DMS79 (cell line): Measurements from ENCODE around the gene EPHA4.
"Not testable (repeated sequence)": the region's sequence is repeated elsewhere in the genome, so short reads cannot be mapped to it uniquely, and the experiment has no call there.

Experiments
- DNase-seq: peaks from one replicate; lab custom pipeline; 2025; lab: John Stamatoyannopoulos, UW

Gene EPHA4

GRCh38 chr2:221539246-221539645 is 32.9 kb downstream of the EPHA4 start:
- no peak for DNase-seq

DNA sequence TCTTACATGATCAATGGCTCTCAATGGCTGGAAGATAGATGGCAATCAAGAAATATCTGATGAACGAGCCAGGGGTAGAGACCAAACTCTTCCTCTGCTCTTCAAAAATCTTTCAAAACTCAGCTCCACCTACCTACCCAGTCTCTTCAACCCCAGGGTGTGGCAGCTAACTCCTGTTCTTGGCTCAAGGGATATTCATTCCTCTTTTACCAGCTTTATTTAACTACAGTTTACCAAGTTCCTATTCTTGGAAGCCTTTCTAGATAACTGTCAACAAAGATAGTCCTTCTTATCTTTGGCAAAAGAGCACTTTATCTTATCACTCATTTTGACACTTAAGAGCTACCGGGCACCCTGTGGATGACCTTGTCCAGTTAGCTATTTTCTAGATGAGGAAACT is 36.3 kb downstream of the EPHA4 start:
- DNase-seq: no peak

- DNase-seq: no peak
These were observed 38.8 kb downstream of the EPHA4 start for GRCh38 chr2:221533299-221533698.

- DNase-seq: no peak
These were observed 39.5 kb downstream of the EPHA4 start for GRCh38 chr2:221532641-221533040.

GRCh38 chr2:221530653-221531037 is 41.5 kb downstream of the EPHA4 start:
- DNase-seq: no peak

- peak; percentile 63 for DNase-seq
These were observed 42.0 kb downstream of the EPHA4 start for GRCh38 chr2:221529943-221530652.

DNA sequence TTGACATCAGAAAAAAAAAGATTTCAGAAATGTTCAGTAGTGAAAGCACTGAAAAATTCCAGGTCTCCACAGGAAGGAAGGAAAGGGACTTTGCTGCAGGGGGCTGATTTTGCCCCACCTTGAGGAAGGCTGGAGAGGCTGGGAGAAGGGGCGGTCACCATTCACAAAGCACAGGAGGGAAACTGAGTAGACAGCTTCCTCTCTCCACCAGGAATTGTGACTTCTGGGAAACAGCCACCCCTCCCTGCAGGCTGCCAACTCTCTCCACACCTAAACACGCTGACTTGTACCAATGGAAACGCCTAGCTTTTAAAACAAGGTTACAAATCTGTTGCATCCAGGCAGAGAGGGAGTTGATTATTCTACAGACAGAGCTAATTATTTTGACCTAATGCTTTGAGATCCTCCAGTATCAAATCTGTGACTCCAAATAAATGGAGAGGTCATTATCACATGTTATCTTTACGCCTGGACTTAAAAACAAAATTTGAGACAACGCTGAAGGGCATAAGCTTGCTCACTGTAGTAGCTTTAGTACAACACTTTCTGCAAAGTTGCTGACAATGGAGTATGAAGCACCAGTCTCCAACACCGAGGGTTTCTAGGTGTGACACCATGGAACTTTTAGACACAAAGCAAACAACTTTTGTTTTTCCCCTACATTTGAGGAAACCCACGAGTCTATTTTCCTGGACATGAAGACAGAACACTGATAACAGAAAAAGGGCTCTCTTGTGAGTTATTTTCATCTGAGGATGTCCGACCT is 42.7 kb downstream of the EPHA4 start:
- no peak for DNase-seq

GRCh38 chr2:221527776-221528309 is 44.3 kb downstream of the EPHA4 start:
- DNase-seq: no peak

- no peak for DNase-seq
These were observed 47.9 kb downstream of the EPHA4 start for GRCh38 chr2:221524158-221524557.

GRCh38 chr2:221521233-221521845 is 50.8 kb downstream of the EPHA4 start:
- DNase-seq: no peak

- DNase-seq: no peak
These were observed 53.0 kb downstream of the EPHA4 start for GRCh38 chr2:221518935-221519625.

DNA sequence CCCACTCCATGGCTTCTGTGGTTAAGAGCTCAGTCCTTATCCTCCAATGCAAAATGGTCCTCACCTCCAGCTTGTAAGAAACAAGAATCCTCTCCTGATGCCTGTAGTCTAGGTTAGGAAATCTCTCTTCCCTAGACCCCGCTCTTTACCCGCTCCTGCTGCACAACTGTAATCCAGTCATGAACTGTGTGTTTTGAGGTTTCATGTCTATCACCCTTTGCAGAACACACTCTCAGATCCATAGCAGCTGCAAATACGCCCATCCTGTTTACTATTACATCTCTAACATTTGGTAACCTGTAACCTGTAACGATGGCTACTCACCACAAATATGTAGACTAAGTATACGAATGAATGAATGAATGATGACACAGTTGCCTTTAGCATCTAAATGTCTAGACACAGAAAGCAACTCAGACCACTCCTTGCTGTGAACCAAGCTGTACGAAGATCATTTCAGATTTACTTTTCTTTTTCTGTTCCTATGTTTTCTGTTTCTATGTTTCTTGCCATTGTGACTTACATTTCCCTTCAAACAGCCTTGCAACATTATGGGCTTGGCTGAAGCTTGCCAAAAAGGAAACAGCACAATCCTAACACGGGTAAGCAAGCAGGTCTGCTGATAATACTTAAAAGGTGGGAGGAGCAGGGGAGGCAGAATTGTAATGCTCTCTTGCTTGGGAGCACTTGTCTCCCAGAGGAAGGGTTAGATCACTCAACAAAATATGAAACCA is 53.7 kb downstream of the EPHA4 start:
- no peak for DNase-seq

DNA sequence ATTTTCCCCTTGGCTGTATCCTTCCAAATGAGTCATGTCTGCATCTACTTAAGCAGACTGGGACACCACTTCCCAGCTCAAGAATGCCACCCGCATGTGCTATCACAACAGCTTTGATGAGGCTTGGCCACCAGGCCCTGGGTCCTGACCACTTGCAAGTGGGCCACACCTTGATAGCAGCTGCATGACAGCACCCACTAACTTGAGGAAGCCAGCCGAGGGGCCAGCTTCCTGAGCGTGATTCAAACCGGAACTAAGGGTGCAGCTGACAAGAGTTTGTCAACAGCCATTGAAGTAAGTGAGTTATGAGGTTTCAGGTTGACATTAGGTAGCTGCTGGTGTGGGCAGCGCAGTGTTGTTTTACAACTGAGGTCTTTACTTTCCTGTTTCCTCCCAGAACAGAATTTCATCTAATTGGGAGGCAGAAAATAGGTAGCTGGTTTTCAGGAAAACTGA is 54.4 kb downstream of the EPHA4 start:
- peak; percentile 49 for DNase-seq

GRCh38 chr2:221517146-221517695 is 54.9 kb downstream of the EPHA4 start:
- no peak for DNase-seq

DNA sequence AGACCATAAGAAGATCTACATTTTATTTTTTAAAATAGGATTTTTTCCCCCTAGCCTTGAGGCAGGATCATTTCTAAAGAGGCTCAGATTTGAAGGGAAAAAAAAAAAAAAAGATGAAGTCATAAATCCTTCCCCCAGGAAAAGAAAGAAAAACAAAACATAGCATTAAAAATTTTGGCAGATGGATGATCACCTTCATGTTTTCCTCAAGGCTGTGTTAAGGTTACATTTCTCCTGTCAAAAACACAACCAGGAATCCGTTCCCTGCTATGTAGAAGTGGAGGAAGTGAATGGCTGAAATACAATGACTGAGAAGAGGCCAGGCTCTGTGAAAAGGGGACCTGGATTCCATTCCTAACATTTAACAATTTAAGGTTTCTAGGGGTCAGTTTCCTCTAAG is 56.2 kb downstream of the EPHA4 start:
- no peak for DNase-seq

- peak; percentile 53 for DNase-seq
These were observed 57.6 kb downstream of the EPHA4 start for GRCh38 chr2:221514305-221515040.

DNA sequence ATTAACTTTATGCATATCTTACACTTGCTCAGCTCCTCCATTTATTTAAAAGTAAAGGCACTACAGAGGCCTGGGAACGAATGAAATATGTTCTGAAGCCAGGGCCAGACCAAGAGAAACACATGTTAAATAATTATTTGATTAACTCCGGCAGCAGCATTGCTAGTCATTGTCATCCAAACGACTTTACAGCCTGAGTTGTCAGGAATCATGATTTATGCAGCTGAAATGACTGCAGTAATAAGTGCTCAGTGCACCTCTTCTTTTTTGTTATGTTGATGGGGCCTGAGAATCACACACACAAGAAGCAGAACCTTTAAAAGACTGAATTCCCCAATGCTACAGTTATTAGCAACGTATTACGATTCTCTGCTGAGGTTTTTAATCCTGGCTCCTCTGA is 58.9 kb downstream of the EPHA4 start:
- no peak for DNase-seq

DNA sequence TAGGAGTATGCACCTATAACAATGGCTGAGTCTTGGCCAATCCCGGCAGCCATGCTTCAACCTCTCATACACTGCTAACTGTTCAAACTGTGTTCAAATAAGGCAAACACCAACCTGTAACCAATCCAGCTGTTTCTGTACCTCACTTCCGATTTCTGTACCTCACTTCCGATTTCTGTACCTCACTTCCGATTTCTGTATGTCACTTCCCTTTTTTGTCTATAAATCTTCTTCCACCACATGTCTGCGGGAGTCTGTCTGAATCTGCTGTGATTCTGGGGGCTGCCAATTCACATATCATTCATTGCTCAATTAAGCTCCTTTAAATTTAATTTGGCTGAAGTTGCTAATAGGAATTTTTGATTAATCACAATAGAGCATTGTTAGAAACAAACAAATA is 60.8 kb downstream of the EPHA4 start:
- not testable (repeated sequence) for DNase-seq

DNA sequence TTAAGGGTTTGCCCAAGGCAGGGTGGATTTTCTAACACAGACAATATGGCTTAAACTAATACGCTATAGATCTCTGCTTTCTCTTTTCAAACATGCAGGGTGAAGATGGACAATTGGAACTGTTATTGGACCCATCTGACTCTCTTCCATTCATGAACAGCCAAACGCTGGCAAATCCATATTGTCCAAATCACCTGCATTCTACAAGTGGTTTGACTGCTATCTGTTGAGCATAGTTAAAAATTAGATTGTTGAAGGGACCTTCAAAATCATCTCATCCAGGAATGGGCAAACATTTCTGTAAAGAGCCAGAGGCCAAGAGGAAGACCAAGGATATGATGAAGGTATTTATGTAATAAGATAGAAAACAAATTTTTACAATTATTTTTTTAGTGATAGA is 65.6 kb downstream of the EPHA4 start:
- no peak for DNase-seq

DNA sequence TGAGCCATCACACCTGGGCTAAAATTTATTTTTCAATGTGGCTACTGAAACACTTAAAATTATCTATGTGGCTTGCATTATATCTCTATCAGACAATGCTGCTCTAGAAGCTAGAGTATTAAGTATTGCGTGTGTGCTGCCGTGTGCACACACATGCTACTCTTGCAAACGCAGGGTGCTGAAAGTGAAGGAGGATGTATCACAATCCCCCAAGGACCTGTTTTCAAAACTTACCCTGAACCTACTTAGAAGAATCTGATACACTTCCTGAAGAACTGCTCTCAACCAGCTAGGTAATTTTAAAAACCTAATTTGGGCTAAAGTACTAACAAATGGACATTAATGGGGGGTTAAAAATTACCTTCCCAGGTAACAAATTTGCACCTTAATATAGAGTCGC is 66.5 kb downstream of the EPHA4 start:
- no peak for DNase-seq

DNA sequence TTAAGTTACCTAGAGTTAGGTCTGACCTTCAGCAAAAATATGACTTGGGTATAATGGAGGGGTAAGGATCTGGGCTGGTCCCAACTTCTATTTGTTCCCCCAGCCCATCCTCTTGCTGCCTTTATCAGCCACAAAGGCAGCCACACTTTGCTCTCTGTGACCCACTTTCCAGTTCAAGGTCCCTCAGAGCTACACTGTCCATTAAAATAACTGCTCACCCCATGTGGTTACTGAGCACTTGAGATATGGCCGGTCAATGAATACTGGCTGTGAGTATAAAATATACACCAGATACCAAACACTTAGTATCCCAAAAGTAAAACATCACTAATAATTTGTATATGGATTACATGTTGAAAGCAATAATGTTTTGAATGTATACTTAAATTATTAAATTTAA is 67.2 kb downstream of the EPHA4 start:
- DNase-seq: no peak
